Neutrophil (primary cell): ENCODE data around the gene UBAC1.

Source experiments
- H3K27ac ChIP-seq: fragments of 200-600 bp; sonication (generic); 2 replicates; pipeline ENCODE4 v1.5.1; 2016; ENCODE audit warnings: mild to moderate bottlenecking, moderate library complexity
- H3K27me3 ChIP-seq: fragments of 200-600 bp; sonication (generic); 2 replicates; pipeline ENCODE4 v1.6.0; 2016; ENCODE audit warnings: mild to moderate bottlenecking
- H3K36me3 ChIP-seq: fragments of 200-600 bp; sonication (generic); 2 replicates; pipeline ENCODE4 v1.5.1; 2017
- H3K4me1 ChIP-seq, 2 experiments: fragments of 200-600 bp in 1 of 2; sonication (generic) in 1 of 2; 1 replicate in 1 of 2; 2 replicates in 1 of 2; pipeline versions ENCODE4 v1.5.1 to v1.6.1; 2013 to 2016; ENCODE audit warnings: low read depth in 1 of 2, low read length in 1 of 2, mild to moderate bottlenecking in 1 of 2, moderate library complexity in 1 of 2; ENCODE audit not compliant: control insufficient read depth in 1 of 2, insufficient read depth in 1 of 2
- H3K4me3 ChIP-seq, 2 experiments: fragments of 200-600 bp in 1 of 2; sonication (generic) in 1 of 2; 1 replicate in 1 of 2; 2 replicates in 1 of 2; pipeline ENCODE4 v1.5.1; 2013 to 2016; ENCODE audit warnings: low read depth in 1 of 2, low read length in 1 of 2, mild to moderate bottlenecking in 1 of 2, moderate library complexity in 1 of 2
- H3K9me3 ChIP-seq: fragments of 200-600 bp; sonication (generic); 2 replicates; pipeline ENCODE4 v1.5.1; 2016
- TF ChIP-seq, protein P1 (sequence below): fragments of 200-600 bp; sonication (generic); IDR thresholded peaks from 2 replicates; pipeline ENCODE4 v1.5.1; 2016; ENCODE audit warnings: antibody characterized with exemption

Gene UBAC1

DNA sequence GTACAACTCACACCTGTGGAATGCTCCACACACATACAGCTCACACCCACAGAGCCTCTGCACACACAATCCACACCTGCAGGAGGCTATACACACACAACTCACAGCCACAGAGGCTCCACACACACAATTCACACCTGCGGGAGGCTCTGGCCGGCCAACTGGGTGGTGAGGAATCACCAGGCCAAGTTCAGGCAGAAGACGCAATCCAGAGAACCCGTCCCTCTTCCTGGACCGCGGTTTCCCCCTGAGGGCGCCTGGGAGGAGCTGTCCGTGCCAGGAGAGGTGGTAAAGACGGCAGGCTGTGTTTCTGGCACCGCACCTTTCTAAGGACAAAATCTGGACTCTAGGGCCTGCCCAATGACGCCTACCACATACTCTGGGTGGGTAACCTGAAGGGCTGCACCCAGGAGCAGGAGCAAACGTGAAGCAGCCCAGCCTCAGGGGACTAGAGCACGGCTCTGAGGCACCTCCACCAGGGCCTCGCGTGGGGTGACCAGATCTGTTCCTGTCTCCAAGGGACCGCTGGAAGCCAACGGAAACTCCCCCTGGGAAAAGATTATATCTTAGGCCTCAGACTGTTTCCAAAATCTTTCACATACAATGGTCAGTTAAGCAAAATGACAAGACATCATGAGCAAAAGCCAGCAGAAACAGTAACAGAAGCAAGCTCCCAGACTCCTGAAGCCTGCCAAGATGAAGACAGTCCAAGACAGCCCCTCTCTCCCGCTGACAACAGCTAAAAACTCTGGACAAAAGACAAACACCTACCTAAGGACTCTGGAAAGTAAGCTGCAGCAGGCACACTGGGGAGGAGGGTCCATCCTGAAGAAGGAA is 70.8 kb downstream of the UBAC1 start:
- H3K27ac ChIP-seq: no peak overlapping the region
- no peaks in the 10 kb centered on the region for H3K27me3 ChIP-seq
- TF ChIP-seq, protein P1, sequence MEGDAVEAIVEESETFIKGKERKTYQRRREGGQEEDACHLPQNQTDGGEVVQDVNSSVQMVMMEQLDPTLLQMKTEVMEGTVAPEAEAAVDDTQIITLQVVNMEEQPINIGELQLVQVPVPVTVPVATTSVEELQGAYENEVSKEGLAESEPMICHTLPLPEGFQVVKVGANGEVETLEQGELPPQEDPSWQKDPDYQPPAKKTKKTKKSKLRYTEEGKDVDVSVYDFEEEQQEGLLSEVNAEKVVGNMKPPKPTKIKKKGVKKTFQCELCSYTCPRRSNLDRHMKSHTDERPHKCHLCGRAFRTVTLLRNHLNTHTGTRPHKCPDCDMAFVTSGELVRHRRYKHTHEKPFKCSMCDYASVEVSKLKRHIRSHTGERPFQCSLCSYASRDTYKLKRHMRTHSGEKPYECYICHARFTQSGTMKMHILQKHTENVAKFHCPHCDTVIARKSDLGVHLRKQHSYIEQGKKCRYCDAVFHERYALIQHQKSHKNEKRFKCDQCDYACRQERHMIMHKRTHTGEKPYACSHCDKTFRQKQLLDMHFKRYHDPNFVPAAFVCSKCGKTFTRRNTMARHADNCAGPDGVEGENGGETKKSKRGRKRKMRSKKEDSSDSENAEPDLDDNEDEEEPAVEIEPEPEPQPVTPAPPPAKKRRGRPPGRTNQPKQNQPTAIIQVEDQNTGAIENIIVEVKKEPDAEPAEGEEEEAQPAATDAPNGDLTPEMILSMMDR: no peak
- H3K4me3 ChIP-seq: no peak overlapping the region
- H3K4me1 ChIP-seq: peaks cover 17 to 22% of the 10 kb centered on the region in 2 experiments
- no peaks in the 10 kb centered on the region for H3K9me3 ChIP-seq
- H3K36me3 ChIP-seq: no peaks in the 10 kb centered on the region

DNA sequence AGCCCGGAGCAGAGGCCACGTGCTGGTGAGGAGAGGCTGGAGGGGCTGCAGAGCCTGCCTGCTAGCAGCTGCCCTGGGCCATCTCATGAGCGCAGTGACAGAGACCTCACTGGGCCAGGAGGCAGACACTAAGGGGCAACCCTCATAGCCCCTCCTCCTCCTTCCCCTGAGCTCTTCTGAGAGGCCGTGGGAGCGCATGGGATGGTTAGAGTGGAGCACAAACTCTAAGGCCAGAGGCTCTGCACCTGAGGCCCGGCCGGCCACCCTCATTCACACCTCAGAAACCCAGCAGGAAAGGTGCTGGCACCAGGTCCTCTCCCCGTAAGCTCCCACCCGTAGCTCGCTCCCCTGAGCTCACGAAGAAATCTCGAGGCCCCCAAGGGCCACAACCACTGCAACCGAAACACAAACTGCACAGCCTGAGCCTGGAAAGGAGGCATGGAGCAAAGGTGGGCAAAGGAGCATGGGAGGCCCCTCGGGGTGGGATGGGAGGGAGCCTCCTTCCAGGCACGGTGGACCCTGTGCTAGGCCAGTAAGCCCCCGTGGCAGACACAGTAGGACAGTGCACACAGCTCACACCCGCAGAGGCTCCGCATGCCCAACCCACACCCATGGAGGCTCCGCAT is 71.5 kb downstream of the UBAC1 start:
- Histone ChIP-seq H3K9me3 (no peaks in the 10 kb centered on the region), H3K36me3 (no peaks in the 10 kb centered on the region), H3K27ac (no peak overlapping the region), H3K27me3 (no peaks in the 10 kb centered on the region), H3K4me3 (no peak overlapping the region), H3K4me1 (peaks cover 17 to 22% of the 10 kb centered on the region in 2 experiments)
- TF ChIP-seq, protein P1: no peak

DNA sequence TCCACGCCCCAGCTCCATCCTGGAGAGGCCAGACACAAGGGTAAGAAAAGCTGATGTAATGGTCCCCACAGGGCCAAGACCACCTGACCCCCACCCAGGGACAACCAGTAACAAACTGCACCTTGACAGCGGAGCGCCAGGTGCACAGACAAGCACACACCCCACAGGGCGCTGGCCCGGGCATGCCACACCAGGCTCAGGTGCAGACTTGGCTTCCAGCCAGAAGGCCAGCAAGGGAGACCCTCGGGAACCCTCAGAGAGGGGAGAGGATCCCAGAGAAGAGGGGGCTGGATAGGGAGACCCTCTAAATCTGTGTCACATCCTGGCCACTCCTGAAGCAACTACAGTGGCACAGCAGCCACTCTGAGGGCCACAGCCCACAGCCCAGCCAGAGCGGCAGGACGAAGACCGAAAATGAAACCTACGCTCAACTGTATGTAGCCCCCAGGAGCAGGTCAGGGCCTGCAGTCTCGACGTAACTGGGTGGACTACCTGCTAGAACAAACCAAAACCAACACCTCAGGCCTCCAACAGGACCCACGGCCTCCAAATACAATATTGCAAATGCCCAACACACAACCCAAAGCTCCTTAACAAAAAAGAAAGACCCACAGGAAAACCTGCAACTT is 72.3 kb downstream of the UBAC1 start:
- H3K4me3 ChIP-seq: no peak overlapping the region

GRCh38 chr9:135888126-135888765 is 72.9 kb downstream of the UBAC1 start:
- H3K9me3 ChIP-seq: no peaks in the 10 kb centered on the region
- TF ChIP-seq, protein P1: no peak
- H3K27ac ChIP-seq: peak overlapping the region; percentile 50
- H3K4me1 ChIP-seq: peaks cover 17 to 22% of the 10 kb centered on the region in 2 experiments
- H3K27me3 ChIP-seq: no peaks in the 10 kb centered on the region
- H3K4me3 ChIP-seq: no peak overlapping the region
- H3K36me3 ChIP-seq: no peaks in the 10 kb centered on the region

More for the DNA sequence above, 72.3 kb downstream of the UBAC1 start:
- Histone ChIP-seq H3K27me3 (no peaks in the 10 kb centered on the region), H3K9me3 (no peaks in the 10 kb centered on the region), H3K36me3 (no peaks in the 10 kb centered on the region), H3K4me1 (peaks cover 17 to 22% of the 10 kb centered on the region in 2 experiments), H3K27ac (no peak overlapping the region)
- TF ChIP-seq, protein P1: no peak

DNA sequence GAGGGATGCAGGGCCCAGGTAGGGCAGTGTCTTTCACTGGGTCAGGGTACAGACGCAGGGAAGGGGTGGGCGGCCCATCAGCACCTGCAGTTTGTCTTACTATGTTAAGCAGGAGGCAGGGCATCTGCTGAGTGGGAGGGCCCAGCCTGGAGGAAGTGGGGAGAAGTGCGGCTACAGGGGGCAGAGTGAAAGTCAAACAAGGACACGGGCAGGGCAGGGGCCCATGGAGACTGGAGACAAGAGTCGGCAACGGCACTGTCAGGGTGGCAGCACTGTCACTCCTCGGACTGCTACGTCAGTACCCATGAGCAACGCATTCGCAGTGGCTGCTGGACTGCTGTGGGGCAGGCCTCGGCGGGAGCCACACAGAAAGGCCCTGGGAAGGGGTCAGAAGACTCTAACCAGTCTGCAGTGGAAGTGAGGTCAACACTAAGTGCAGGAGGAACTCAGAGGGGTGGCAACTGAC is 73.6 kb downstream of the UBAC1 start:
- H3K27ac ChIP-seq: peak overlapping the region; percentile 50
- peaks cover 17 to 22% of the 10 kb centered on the region in 2 experiments for H3K4me1 ChIP-seq
- H3K9me3 ChIP-seq: no peaks in the 10 kb centered on the region
- no peak overlapping the region for H3K4me3 ChIP-seq
- H3K27me3 ChIP-seq: no peaks in the 10 kb centered on the region
- no peaks in the 10 kb centered on the region for H3K36me3 ChIP-seq
- TF ChIP-seq, protein P1: no peak
